B cell (primary cell): ENCODE results near the gene FAM25G. TPM values are rescaled to one million over a fixed set of nuclear protein-coding genes. Genes with fewer than 3 reads are reported as not detected.

Experiments used
- ATAC-seq: fragments of 200-7000 bp; cut with Tn5 transposase; one replicate; pipeline ENCODE4 v1.10.0; 2021; ENCODE audit warnings: low read depth, mild to moderate bottlenecking, moderate number of reproducible peaks, moderate library complexity
- CTCF ChIA-PET: fragments of 350-600 bp; sonication (Branson Sonifier 250); formaldehyde crosslinking; loops from one replicate; lab custom pipeline; 2021; ENCODE audit warnings: antibody characterized with exemption, inconsistent platforms; lab: Charles Lee
- POLR2A ChIA-PET: fragments of 350-600 bp; sonication (Branson Sonifier 250); formaldehyde crosslinking; loops from one replicate; lab custom pipeline; 2021; ENCODE audit warnings: antibody characterized with exemption; lab: Charles Lee
- DNase-seq: peaks from one replicate; pipeline ENCODE4 v3.0.0; 2013
- H2AFZ ChIP-seq: 2 replicates; pipeline ENCODE4 v1.6.1; 2012; ENCODE audit warnings: mild to moderate bottlenecking, low read depth, low read length; ENCODE audit not compliant: insufficient read depth, poor library complexity, severe bottlenecking
- H3K27ac ChIP-seq, 2 donors: 1 replicate in 1 of 2; 2 replicates in 1 of 2; pipeline ENCODE4 v1.5.1; 2012 to 2013; ENCODE audit warnings: low read length in 2 of 2, mild to moderate bottlenecking in 2 of 2, moderate library complexity in 1 of 2
- H3K27me3 ChIP-seq, 4 experiments: fragments of 200-600 bp in 1 of 4; sonication (generic) in 1 of 4; replicated peaks in 1 of 4; 1 replicate in 2 of 4; 2 replicates in 2 of 4; pipeline versions ENCODE4 v1.6.1 to v1.7.0; 2013 to 2016; ENCODE audit warnings: low read length in 3 of 4, mild to moderate bottlenecking in 2 of 4, mixed read lengths in 1 of 4, moderate library complexity in 1 of 4; ENCODE audit not compliant: insufficient read depth in 4 of 4, control insufficient read depth in 3 of 4; ENCODE audit errors: control extremely low read depth in 1 of 4
- H3K36me3 ChIP-seq, 2 experiments: replicated peaks in 1 of 2; 1 replicate in 1 of 2; 2 replicates in 1 of 2; pipeline versions ENCODE4 v1.6.1 to v1.7.1; 2013; ENCODE audit warnings: low read length in 1 of 2; ENCODE audit not compliant: insufficient read depth in 2 of 2, control insufficient read depth in 1 of 2; ENCODE audit errors: control extremely low read depth in 1 of 2, extremely low read depth in 1 of 2
- H3K4me1 ChIP-seq, 2 donors: fragments of 200-600 bp in 1 of 2; sonication (generic) in 1 of 2; 1 replicate in 1 of 2; 2 replicates in 1 of 2; pipeline versions ENCODE4 v1.5.1 to v1.6.1; 2013 to 2017; ENCODE audit warnings: low read length in 2 of 2; ENCODE audit not compliant: control insufficient read depth in 2 of 2, insufficient read depth in 2 of 2
- H3K4me2 ChIP-seq: replicated peaks from 2 replicates; pipeline ENCODE3; 2012; ENCODE audit warnings: mild to moderate bottlenecking, low read depth, low read length; ENCODE audit not compliant: poor library complexity, severe bottlenecking
- H3K4me3 ChIP-seq, 5 experiments: fragments of 200-600 bp in 1 of 5; sonication (generic) in 1 of 5; 1 replicate in 3 of 5; 2 replicates in 2 of 5; pipeline versions ENCODE4 v1.5.1 to v1.7.0; 2011 to 2016; ENCODE audit warnings: low read length in 4 of 5, mild to moderate bottlenecking in 4 of 5, low read depth in 2 of 5, control low read depth in 1 of 5, moderate library complexity in 1 of 5; ENCODE audit not compliant: insufficient read depth in 1 of 5; ENCODE audit errors: control extremely low read depth in 1 of 5, extremely low read depth in 1 of 5
- H3K79me2 ChIP-seq: fragments of 200-600 bp; sonication (generic); one replicate; pipeline ENCODE4 v1.6.0; 2016; ENCODE audit warnings: low read length; ENCODE audit not compliant: control insufficient read depth, insufficient read depth
- H3K9ac ChIP-seq: fragments of 200-600 bp; sonication (generic); 2 replicates; pipeline ENCODE4 v1.6.1; 2017; ENCODE audit warnings: mild to moderate bottlenecking, low read length, moderate library complexity
- H3K9me3 ChIP-seq, 3 donors: one replicate each; pipeline versions ENCODE4 v1.6.1 to v1.7.1; 2013; ENCODE audit warnings: low read length in 2 of 3; ENCODE audit not compliant: control insufficient read depth in 2 of 3, insufficient read depth in 1 of 3; ENCODE audit errors: control extremely low read depth in 1 of 3
- H4K20me1 ChIP-seq: 2 replicates; pipeline ENCODE4 v1.6.0; 2012; ENCODE audit warnings: mild to moderate bottlenecking, low read length; ENCODE audit not compliant: insufficient read depth, control insufficient read depth, poor library complexity, severe bottlenecking
- H3K27ac Mint-ChIP-seq: one replicate; pipeline ENCODE4 v1.8.0; 2021; ENCODE audit warnings: mixed read lengths
- H3K27me3 Mint-ChIP-seq: one replicate; pipeline ENCODE4 v1.8.0; 2021; ENCODE audit warnings: mixed read lengths
- H3K4me1 Mint-ChIP-seq: one replicate; pipeline ENCODE4 v1.8.0; 2021; ENCODE audit warnings: mixed read lengths
- H3K4me3 Mint-ChIP-seq: one replicate; pipeline ENCODE4 v1.8.0; 2021; ENCODE audit warnings: mixed read lengths
- H3K9me3 Mint-ChIP-seq: one replicate; pipeline ENCODE4 v1.8.0; 2022; ENCODE audit warnings: mixed read lengths; ENCODE audit not compliant: insufficient read depth
- CTCF ChIP-seq: fragments of 200-600 bp; IDR thresholded peaks from one replicate; pipeline ENCODE4 v1.8.0; 2022; ENCODE audit warnings: antibody characterized with exemption, mild to moderate bottlenecking
- EZH2 ChIP-seq: IDR thresholded peaks from 2 replicates; pipeline ENCODE4 v1.6.1; 2012; ENCODE audit warnings: borderline replicate concordance, low read depth, mild to moderate bottlenecking, moderate library complexity, low read length; ENCODE audit not compliant: insufficient read depth, poor library complexity, severe bottlenecking
- WGBS: methylation state at CpG from one replicate; pipeline ENCODE4 v1.1.5; 2013; ENCODE audit warnings: missing lambda C conversion rate; ENCODE audit not compliant: insufficient coverage; 5-methylcytosine and 5-hydroxymethylcytosine counted together
- intact Hi-C: fragments of 100-400 bp; cut with micrococcal nuclease; formaldehyde crosslinking; loops from one replicate; pipeline ENCODE4 v1.10.0; 2022
- polyA plus RNA-seq: library from polyadenylated mRNA; depleted of rRNA; stranded (reverse); fragments of >200 nt; gene quantifications from 2 replicates; pipeline ENCODE4 v1.2.3, GENCODE V29; 2012
- small RNA-seq: library from RNA; depleted of rRNA; stranded (forward); fragments of <200 nt; gene quantifications from one replicate; pipeline ENCODE3, GENCODE V24; 2012; ENCODE audit warnings: low replicate concordance, low read depth; ENCODE audit not compliant: insufficient read length
- total RNA-seq, 2 donors: library from RNA; stranded (reverse); fragments of 120-200 nt in 1 of 2; gene quantifications; 1 replicate in 1 of 2; 2 replicates in 1 of 2; pipeline versions ENCODE4 v1.2.3 to v1.2.4, GENCODE V29; 2013 to 2022

The FAM25G gene
- total and polyA plus RNA-seq, 2 donors (not counting 1 experiment from before 2014, with no cell fraction given), result not detected

GRCh38 chr10:47438857-47439474 lies 52.5 kb downstream of the FAM25G start:
- H2AFZ ChIP-seq, result no peak overlapping the region
- intact Hi-C loops, result no loop called here
- H3K36me3 ChIP-seq, result no peaks in the 10 kb centered on the region
- H3K79me2 ChIP-seq, result no peaks in the 10 kb centered on the region
- Mint-ChIP-seq H3K9me3 (peaks cover 9% of the 10 kb centered on the region), H3K27me3 (peaks cover 45% of the 10 kb centered on the region), H3K4me3 (no peak overlapping the region), H3K27ac (no peak overlapping the region), H3K4me1 (no peaks in the 10 kb centered on the region)
- no peak for DNase-seq
- no peaks in the 10 kb centered on the region for H3K4me1 ChIP-seq
- H3K9ac ChIP-seq, result no peak overlapping the region
- H3K27ac ChIP-seq, result no peak overlapping the region
- POLR2A ChIA-PET, result no interaction called here
- H3K4me3 ChIP-seq, result no peak overlapping the region
- WGBS, result 73% methylated on average over 6 of the region's 6 CpGs
- H3K27me3 ChIP-seq, result peaks cover 0 to 7% (median under 1%) of the 10 kb centered on the region in 4 experiments
- no peak for ATAC-seq
- H4K20me1 ChIP-seq, result no peaks in the 10 kb centered on the region
- H3K9me3 ChIP-seq, result peaks cover 0 to 24% (median 0%) of the 10 kb centered on the region in 3 donors
- TF ChIP-seq CTCF (no peak), EZH2 (no peak)
- CTCF ChIA-PET, result no interaction called here
- no peak overlapping the region for H3K4me2 ChIP-seq

Small RNAs within 50 kb of the gene (small RNA-seq; reads per million reads assigned to genes)
- gene AL591684.3, result not detected
- gene RNA5SP312, result not detected

Other genes starting within 250 kb of the FAM25G start
- not detected in 2 replicates for gene GDF10, start 191.5 kb downstream of the FAM25G start, total RNA-seq
- not detected in 2 replicates for gene GDF10, start 191.5 kb downstream of the FAM25G start, polyA plus RNA-seq
- gene GDF2, start 169.2 kb downstream of the FAM25G start, total RNA-seq, result not detected in 2 replicates
- not detected in 2 replicates for gene GDF2, start 169.2 kb downstream of the FAM25G start, polyA plus RNA-seq
- gene RBP3, start 143.3 kb downstream of the FAM25G start, total RNA-seq, result not detected in 2 replicates
- not detected in 2 replicates for gene RBP3, start 143.3 kb downstream of the FAM25G start, polyA plus RNA-seq
- gene ZNF488, start 107.4 kb downstream of the FAM25G start, total RNA-seq, result not detected in 2 replicates
- not detected in 2 replicates for gene ZNF488, start 107.4 kb downstream of the FAM25G start, polyA plus RNA-seq
- not detected in 2 replicates for gene ANXA8, start 7.6 kb downstream of the FAM25G start, total RNA-seq
- gene ANXA8, start 7.6 kb downstream of the FAM25G start, polyA plus RNA-seq, result not detected in 2 replicates
- gene AGAP9, start 31.9 kb upstream of the FAM25G start, total RNA-seq, result 6.7 and 6.8 TPM in 2 replicates
- 16.8 and 17.5 TPM in 2 replicates for gene AGAP9, start 31.9 kb upstream of the FAM25G start, polyA plus RNA-seq